Smooth muscle cell of the coronary artery (primary cell): Measurements from ENCODE around the gene GNG3. TPM values are rescaled to one million over a fixed set of nuclear protein-coding genes. Genes with fewer than 3 reads are reported as not detected.

Experiments used
- total RNA-seq: library from RNA; depleted of rRNA; stranded (reverse); fragments of >200 nt; gene quantifications from 2 replicates; pipeline ENCODE4 v1.2.3, GENCODE V29; 2014; ENCODE audit warnings: low replicate concordance

GNG3 gene
- not detected in 2 replicates for total RNA-seq

GRCh38 chr11:62707277-62707861 is at the start of gene GNG3, which contains the start of gene BSCL2:
GNG3 (plus strand) TSS chr11:62707676; CDS start chr11:62708296, 620 bp downstream.
BSCL2 (minus strand) TSS chr11:62707424; CDS start chr11:62707195, 229 bp downstream.

GRCh38 chr11:62665075-62665598 is 42.3 kb upstream of the GNG3 start, which contains the start of the genes C11orf98 and CSKMT:
C11orf98 (minus strand) TSS chr11:62665210; CDS start chr11:62665169, 41 bp downstream.
CSKMT (plus strand) TSS chr11:62665312; CDS start chr11:62665880, 568 bp downstream.

GRCh38 chr11:62671608-62672389 is 35.7 kb upstream of the GNG3 start, which contains the start of the genes LBHD1 and UQCC3:
LBHD1 (minus strand) TSS chr11:62672267; CDS start chr11:62670031, 2,236 bp downstream.
UQCC3 (plus strand) TSS chr11:62671673; CDS start chr11:62671746, 73 bp downstream.

GRCh38 chr11:62678770-62679696 is 28.4 kb upstream of the GNG3 start, which contains the start of gene UBXN1:
UBXN1 (minus strand) TSS chr11:62679073; CDS start chr11:62678923, 150 bp downstream.

GRCh38 chr11:62689421-62690183 is 17.9 kb upstream of the GNG3 start, which contains the start of gene LRRN4CL:
LRRN4CL (minus strand) TSS chr11:62689530; CDS start chr11:62688508, 1,022 bp downstream.

GRCh38 chr11:62727165-62727871 is 19.8 kb downstream of the GNG3 start, which contains the start of gene HNRNPUL2:
HNRNPUL2 (minus strand) TSS chr11:62727457; CDS start chr11:62727156, 301 bp downstream.

GRCh38 chr11:62728171-62728988 is 20.9 kb downstream of the GNG3 start, which contains the start of gene TTC9C:
TTC9C (plus strand) TSS chr11:62728486; CDS start chr11:62728849, 363 bp downstream.

GRCh38 chr11:62753736-62754603 is 46.5 kb downstream of the GNG3 start, which contains the start of gene ZBTB3:
ZBTB3 (minus strand) TSS chr11:62754160; CDS start chr11:62753664, 496 bp downstream.

Other genes with a start within 250 kb of the GNG3 start
- 257 and 396 TPM in 2 replicates for gene AHNAK, start 160.9 kb upstream of the GNG3 start, total RNA-seq
- 1,294 and 1,609 TPM in 2 replicates for gene EEF1G, start 133.8 kb upstream of the GNG3 start, total RNA-seq
- gene TUT1, start 116.2 kb upstream of the GNG3 start, total RNA-seq = 5.4 and 6.5 TPM in 2 replicates
- 79.0 and 124 TPM in 2 replicates for gene MTA2, start 105.8 kb upstream of the GNG3 start, total RNA-seq
- gene EML3, start 94.9 kb upstream of the GNG3 start, total RNA-seq = 10.3 and 20.2 TPM in 2 replicates
- gene ROM1, start 94.4 kb upstream of the GNG3 start, total RNA-seq = 6.7 and 8.4 TPM in 2 replicates
- 17.2 and 20.3 TPM in 2 replicates for gene B3GAT3, start 85.7 kb upstream of the GNG3 start, total RNA-seq
- 211 and 260 TPM in 2 replicates for gene GANAB, start 61.1 kb upstream of the GNG3 start, total RNA-seq
- gene INTS5, start 54.4 kb upstream of the GNG3 start, total RNA-seq = 12.4 and 15.0 TPM in 2 replicates
- 7.3 and 54.1 TPM in 2 replicates for gene C11orf98, start 42.5 kb upstream of the GNG3 start, total RNA-seq
- 7.4 TPM in 2 replicates for gene CSKMT, start 42.4 kb upstream of the GNG3 start, total RNA-seq
- 12.1 and 14.4 TPM in 2 replicates for gene UQCC3, start 36.0 kb upstream of the GNG3 start, total RNA-seq
- 0.82 and 2.4 TPM in 2 replicates for gene LBHD1, start 35.4 kb upstream of the GNG3 start, total RNA-seq
- gene UBXN1, start 28.6 kb upstream of the GNG3 start, total RNA-seq = 154 and 462 TPM in 2 replicates
- gene LRRN4CL, start 18.1 kb upstream of the GNG3 start, total RNA-seq = 0.45 and 17.7 TPM in 2 replicates
- gene BSCL2, start 252 bp upstream of the GNG3 start, total RNA-seq = 34.7 and 65.3 TPM in 2 replicates
- 7.5 and 8.9 TPM in 2 replicates for gene HNRNPUL2, start 19.8 kb downstream of the GNG3 start, total RNA-seq
- gene TTC9C, start 20.8 kb downstream of the GNG3 start, total RNA-seq = 33.1 and 39.7 TPM in 2 replicates
- gene ZBTB3, start 46.5 kb downstream of the GNG3 start, total RNA-seq = 8.0 and 9.4 TPM in 2 replicates
- gene POLR2G, start 53.9 kb downstream of the GNG3 start, total RNA-seq = 93.8 and 114 TPM in 2 replicates
- 13.2 and 27.4 TPM in 2 replicates for gene TAF6L, start 63.7 kb downstream of the GNG3 start, total RNA-seq
- 19.2 and 22.9 TPM in 2 replicates for gene TMEM179B, start 79.7 kb downstream of the GNG3 start, total RNA-seq
- gene TMEM223, start 84.3 kb downstream of the GNG3 start, total RNA-seq = 4.6 and 14.6 TPM in 2 replicates
- 12.1 and 24.9 TPM in 2 replicates for gene NXF1, start 97.8 kb downstream of the GNG3 start, total RNA-seq
- 45.7 and 50.7 TPM in 2 replicates for gene STX5, start 124.4 kb downstream of the GNG3 start, total RNA-seq
- gene TEX54, start 125.2 kb downstream of the GNG3 start, total RNA-seq = not detected in 2 replicates
- gene WDR74, start 131.9 kb downstream of the GNG3 start, total RNA-seq = 57.8 and 63.7 TPM in 2 replicates
- gene SLC3A2, start 173.2 kb downstream of the GNG3 start, total RNA-seq = 226 and 293 TPM in 2 replicates
- not detected in 2 replicates for gene CHRM1, start 213.7 kb downstream of the GNG3 start, total RNA-seq